Transverse colon (tissue), 4 donors: ENCODE measurements around the gene CMTM4.

ENCODE experiments used
- CTCF ChIP-seq, 5 experiments: fragments of 200-600 bp in 3 of 5; fragments of 450-650 bp in 2 of 5; sonication (generic) in 3 of 5; IDR thresholded peaks; 1 replicate in 2 of 5; 2 replicates in 3 of 5; pipeline ENCODE4 v1.5.1; 2016 to 2017; ENCODE audit warnings: antibody characterized with exemption in 5 of 5, inconsistent platforms in 3 of 5, mild to moderate bottlenecking in 2 of 5, moderate library complexity in 1 of 5
- EP300 ChIP-seq: sonication (generic); formaldehyde crosslinking; IDR thresholded peaks from one replicate; pipeline ENCODE4 v1.6.1; 2017; ENCODE audit warnings: antibody characterized with exemption, low read depth
- POLR2AphosphoS5 ChIP-seq, 3 donors: sonication (generic); formaldehyde crosslinking; IDR thresholded peaks; one replicate each; pipeline ENCODE4 v1.6.1; 2016; ENCODE audit warnings: antibody characterized with exemption in 3 of 3

- TF ChIP-seq CTCF (IDR thresholded peaks at IDR 0.05), result no peak
- TF ChIP-seq POLR2AphosphoS5 (IDR thresholded peaks at IDR 0.05), result no peak
- TF ChIP-seq EP300, result no peak
Observed at GRCh38 chr16:66592814-66593213, 103.7 kb downstream of the CMTM4 start.
